GM13977 (cell line): ENCODE data around the gene MCU.
"Not testable (repeated sequence)": the region's sequence is repeated elsewhere in the genome, so short reads cannot be mapped to it uniquely, and the experiment has no call there.

Experiments used
- DNase-seq: peaks from one replicate; pipeline ENCODE4 v3.0.0; 2012; ENCODE audit warnings: low spot score
- CTCF ChIP-seq: IDR thresholded peaks from 2 replicates; pipeline ENCODE4 v1.5.1; 2012; ENCODE audit warnings: mild to moderate bottlenecking, control low read depth; ENCODE audit not compliant: insufficient read depth; ENCODE audit errors: extremely low read depth, missing control alignments
- in situ Hi-C: fragments of 300-500 bp; cut with MboI; formaldehyde crosslinking; loops from one replicate; pipeline ENCODE4 v1.12.0; 2022; ENCODE audit warnings: low sequenced_read_pairs, low pct_unique_long_range_greater_than_20kb, mixed read lengths, inconsistent platforms; ENCODE audit not compliant: unreplicated experiment

The MCU gene

DNA sequence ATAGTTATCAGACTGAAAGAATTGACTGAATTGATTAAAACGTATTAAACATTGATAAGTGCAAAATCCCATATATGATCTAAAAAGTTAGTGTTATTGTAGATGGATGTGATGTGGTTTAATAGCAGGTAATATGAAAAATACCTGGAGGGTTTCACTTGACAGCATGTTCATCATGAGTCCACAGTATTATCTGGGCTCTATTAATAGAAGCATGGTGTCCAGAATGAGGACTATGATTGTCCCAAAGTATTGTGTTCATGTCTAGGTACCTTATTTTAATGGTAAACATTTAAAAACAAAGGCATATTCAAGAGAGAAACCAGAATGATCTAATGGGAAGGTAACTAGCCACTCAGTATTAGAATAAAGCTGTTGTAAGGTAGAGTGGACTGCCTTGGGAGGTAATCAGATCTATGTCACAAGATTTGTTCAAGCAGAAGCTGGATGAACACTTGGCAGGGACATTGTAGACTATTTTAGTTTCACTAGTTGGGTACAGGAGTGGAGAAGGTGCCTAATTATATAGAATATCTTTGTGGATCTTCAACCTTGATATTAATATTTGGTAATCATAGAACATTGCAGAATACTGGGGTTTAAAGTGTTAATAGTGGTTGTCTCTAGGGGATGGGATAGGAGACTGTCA, 43.5 kb downstream of the MCU start:
- TF ChIP-seq CTCF: no peak
- DNase-seq: no peak
- in situ Hi-C loops: no loop called here

GRCh38 chr10:72736176-72736827, 44.4 kb downstream of the MCU start:
- no peak for DNase-seq
- TF ChIP-seq CTCF: no peak
- in situ Hi-C loops: no loop called here

GRCh38 chr10:72736828-72737220, 44.9 kb downstream of the MCU start:
- no peak for TF ChIP-seq CTCF
- in situ Hi-C loops: no loop called here
- no peak for DNase-seq

DNA sequence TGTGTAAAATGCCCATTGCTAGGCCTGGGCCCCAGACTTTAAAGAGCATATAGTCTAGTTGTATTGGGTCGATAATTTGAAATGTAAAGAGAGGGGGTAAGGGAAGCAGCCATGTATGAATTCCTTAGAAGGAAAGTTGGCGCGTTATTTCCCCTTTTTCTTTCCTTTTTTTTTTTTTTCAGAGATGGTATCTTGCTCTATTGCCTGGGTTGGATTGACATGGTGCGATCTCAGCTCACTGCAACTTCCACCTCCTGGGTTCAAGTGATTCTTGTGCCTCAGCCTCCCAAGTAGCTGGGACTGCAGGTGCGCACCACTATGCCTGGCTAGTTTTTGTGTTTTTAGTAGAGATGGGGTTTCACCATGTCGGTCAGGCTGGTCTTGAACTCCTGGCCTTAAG, 45.4 kb downstream of the MCU start:
- in situ Hi-C loops, DNase-seq: not testable (repeated sequence)

DNA sequence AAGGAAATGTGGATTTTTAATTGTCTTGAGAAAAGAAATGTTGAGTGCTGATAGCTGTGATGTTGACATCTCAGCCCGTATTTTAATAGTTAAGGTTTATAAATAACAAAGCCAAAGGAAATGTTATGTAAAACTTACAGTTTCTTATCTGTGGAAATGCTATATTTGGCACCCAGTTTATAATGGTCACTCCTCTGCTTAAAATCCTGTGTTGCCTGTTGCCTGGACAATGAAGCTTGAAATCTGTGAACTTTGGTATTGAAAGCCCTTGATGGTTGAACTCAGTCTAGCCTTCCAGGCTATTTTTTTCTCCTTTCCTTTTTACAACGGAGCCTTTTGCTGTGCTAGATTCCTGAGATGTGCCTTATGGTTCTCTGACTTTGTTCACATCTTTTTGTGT, 46.5 kb downstream of the MCU start:
- in situ Hi-C loops: no loop called here
- no peak for DNase-seq

GRCh38 chr10:72740528-72740927, 48.6 kb downstream of the MCU start:
- no peak for DNase-seq
- in situ Hi-C loops: no loop called here
- no peak for TF ChIP-seq CTCF

More for the DNA sequence above, 46.5 kb downstream of the MCU start:
- TF ChIP-seq CTCF: no peak

DNA sequence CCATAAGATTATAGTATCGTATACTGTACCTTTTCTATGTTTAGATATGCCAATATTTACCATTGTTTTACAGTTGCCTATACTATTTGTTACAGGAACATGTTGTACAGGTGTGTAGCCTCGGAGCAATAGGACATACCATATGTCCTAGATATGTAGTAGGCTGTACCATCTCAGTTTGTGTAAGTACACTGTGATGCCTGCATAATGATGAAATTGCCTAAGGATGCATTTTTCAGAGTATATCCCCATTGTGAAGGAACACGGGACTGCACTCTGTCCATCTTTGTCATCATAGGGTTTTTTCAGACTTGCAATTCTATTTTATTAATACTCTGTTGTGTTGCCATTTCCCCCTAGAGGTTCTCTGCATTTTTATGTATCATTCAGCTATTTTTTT, 50.1 kb downstream of the MCU start:
- TF ChIP-seq CTCF: no peak
- in situ Hi-C loops: no loop called here
- DNase-seq: no peak
